ENCODE data around the gene ERN1.

GRCh38 chr17:64054304-64054703 lies 75.6 kb downstream of the ERN1 start:
- TF ChIP-seq CTCF (IDR thresholded peaks at IDR 0.05) (no peak), POLR2A (IDR thresholded peaks at IDR 0.05) (no peak)
